CD4-positive, alpha-beta T cell (primary cell): ENCODE measurements around the gene TWSG1. TPM values are rescaled to one million over a fixed set of nuclear protein-coding genes. Genes with fewer than 3 reads are reported as not detected.
"Not testable (repeated sequence)": the region's sequence is repeated elsewhere in the genome, so short reads cannot be mapped to it uniquely, and the experiment has no call there.

Source experiments
- ATAC-seq: fragments of 200-7000 bp; cut with Tn5 transposase; one replicate; pipeline ENCODE4 v1.10.0; 2022; ENCODE audit warnings: mild to moderate bottlenecking; ENCODE audit not compliant: poor library complexity
- CTCF ChIA-PET: fragments of 350-600 bp; sonication (Branson Sonifier 250); formaldehyde crosslinking; loops from one replicate; lab custom pipeline; 2021; ENCODE audit warnings: antibody characterized with exemption, inconsistent platforms; lab: Charles Lee
- POLR2A ChIA-PET: fragments of 350-600 bp; sonication (Branson Sonifier 250); formaldehyde crosslinking; loops from one replicate; lab custom pipeline; 2021; ENCODE audit warnings: antibody characterized with exemption, inconsistent platforms; lab: Charles Lee
- DNase-seq, 14 experiments: peaks; one replicate each; pipeline ENCODE4 v3.0.0-alpha.2; 2013 to 2020; ENCODE audit warnings: mixed read lengths in 2 of 14
- H3K27ac ChIP-seq, 2 donors: one replicate each; pipeline versions ENCODE4 v1.5.1 to v1.7.0; 2013; ENCODE audit warnings: low read length in 2 of 2, low read depth in 1 of 2, mild to moderate bottlenecking in 1 of 2
- H3K27me3 ChIP-seq, 2 experiments: 1 replicate in 1 of 2; 2 replicates in 1 of 2; pipeline versions ENCODE4 v1.6.1 to v1.7.0; 2013; ENCODE audit warnings: low read length in 2 of 2, control low read depth in 1 of 2, mild to moderate bottlenecking in 1 of 2, moderate library complexity in 1 of 2; ENCODE audit not compliant: insufficient read depth in 2 of 2, control insufficient read depth in 1 of 2
- H3K36me3 ChIP-seq: one replicate; pipeline ENCODE4 v1.6.1; 2013; ENCODE audit warnings: low read length, control low read depth; ENCODE audit not compliant: insufficient read depth
- H3K4me1 ChIP-seq: one replicate; pipeline ENCODE4 v1.6.1; 2013; ENCODE audit warnings: low read length, control low read depth; ENCODE audit not compliant: insufficient read depth
- H3K4me3 ChIP-seq: one replicate; pipeline ENCODE4 v1.5.1; 2013; ENCODE audit warnings: mild to moderate bottlenecking, low read length, moderate library complexity
- H3K9me3 ChIP-seq, 2 experiments: 1 replicate in 1 of 2; 2 replicates in 1 of 2; pipeline versions ENCODE4 v1.6.1 to v1.7.0; 2013; ENCODE audit warnings: low read length in 2 of 2, mild to moderate bottlenecking in 2 of 2, control low read depth in 1 of 2, moderate library complexity in 1 of 2; ENCODE audit not compliant: control insufficient read depth in 1 of 2, insufficient read depth in 1 of 2
- H3K27ac Mint-ChIP-seq: one replicate; pipeline ENCODE4 v1.8.0; 2020; ENCODE audit warnings: mixed read lengths
- H3K27me3 Mint-ChIP-seq: one replicate; pipeline ENCODE4 v1.8.0; 2021; ENCODE audit warnings: mixed read lengths
- H3K36me3 Mint-ChIP-seq: one replicate; pipeline ENCODE4 v1.8.0; 2021; ENCODE audit warnings: low read depth, mixed read lengths
- H3K4me1 Mint-ChIP-seq: one replicate; pipeline ENCODE4 v1.8.0; 2021; ENCODE audit warnings: low read depth, mixed read lengths
- H3K4me3 Mint-ChIP-seq: one replicate; pipeline ENCODE4 v1.8.0; 2020; ENCODE audit warnings: mild to moderate bottlenecking, mixed read lengths
- H3K9me3 Mint-ChIP-seq: one replicate; pipeline ENCODE4 v1.8.0; 2020; ENCODE audit warnings: mixed read lengths
- CTCF ChIP-seq: fragments of 200-600 bp; IDR thresholded peaks from one replicate; pipeline ENCODE4 v1.8.0; 2022; ENCODE audit warnings: antibody characterized with exemption, mild to moderate bottlenecking
- intact Hi-C, 2 experiments: fragments of 100-400 bp; cut with DNase I in 1 of 2; cut with micrococcal nuclease in 1 of 2; formaldehyde crosslinking; loops; one replicate each; pipeline versions ENCODE4 v1.15.1 to v1.9.0; 2023 to 2025; cut with DNase I, micrococcal nuclease
- total RNA-seq, 174 experiments: library from RNA in 2 of 174; stranded (reverse) in 2 of 174; gene quantifications; one replicate each; pipeline ENCODE4 v1.2.3 and lab custom pipeline; 2021 to 2026

The TWSG1 gene
- total RNA-seq, 2 experiments from 2014 or later = 2.8 TPM

DNA sequence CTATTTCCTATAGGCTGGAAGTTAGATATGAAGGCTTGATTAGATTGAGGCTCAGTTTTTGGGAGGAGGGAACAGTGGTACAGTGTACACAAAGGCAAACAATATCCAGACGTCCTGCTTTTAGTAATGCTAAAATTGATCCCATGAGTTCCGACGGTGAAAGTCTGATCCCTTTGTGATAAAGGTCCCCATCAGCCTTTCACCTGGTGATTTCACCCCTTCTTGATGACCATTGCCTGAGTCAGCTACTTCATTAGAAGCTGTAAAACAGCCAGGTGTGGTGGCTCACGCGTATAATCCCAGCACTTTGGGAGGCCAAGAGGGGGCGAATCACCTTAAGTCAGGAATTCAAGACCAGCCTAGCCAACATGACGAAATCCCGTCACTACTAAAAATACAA is 29.7 kb downstream of the TWSG1 start:
- Histone ChIP-seq H3K36me3 (peaks cover 4% of the 10 kb centered on the region), H3K27ac (no peak overlapping the region), H3K4me1 (no peaks in the 10 kb centered on the region), H3K4me3 (no peak overlapping the region), H3K9me3 (no peaks in the 10 kb centered on the region), H3K27me3 (no peaks in the 10 kb centered on the region)
- ATAC-seq (no peak), DNase-seq (no peak)
- POLR2A ChIA-PET = no interaction called here
- H3K36me3 Mint-ChIP-seq = peaks cover 53% of the 10 kb centered on the region
- H3K4me3 Mint-ChIP-seq = no peak overlapping the region
- no peaks in the 10 kb centered on the region for H3K9me3 Mint-ChIP-seq
- no peak overlapping the region for H3K27ac Mint-ChIP-seq
- CTCF ChIA-PET = no interaction called here
- H3K27me3 Mint-ChIP-seq = no peaks in the 10 kb centered on the region
- intact Hi-C loops = no loop called here
- no peak for TF ChIP-seq CTCF
- no peaks in the 10 kb centered on the region for H3K4me1 Mint-ChIP-seq

DNA sequence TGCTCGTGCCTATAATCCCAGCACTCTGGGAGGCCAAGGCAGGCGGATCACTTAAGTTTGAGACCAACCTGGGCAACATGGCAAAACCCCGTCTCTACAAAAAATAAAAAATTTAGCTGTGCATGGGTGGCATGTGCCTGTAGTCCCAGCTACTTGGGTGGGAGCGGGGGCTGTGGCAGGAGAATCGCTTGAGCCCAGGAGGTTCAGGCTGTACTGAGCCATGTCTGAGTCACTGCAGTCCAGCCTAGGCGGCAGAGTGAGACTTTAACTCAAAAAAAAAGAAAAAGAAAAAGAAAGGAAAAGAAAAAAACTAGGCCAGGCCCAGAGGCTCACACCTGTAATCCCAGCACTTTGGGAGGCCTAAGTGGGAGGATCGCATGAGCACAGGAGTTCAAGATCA is 30.8 kb downstream of the TWSG1 start:
- no peak overlapping the region for H3K27ac Mint-ChIP-seq
- POLR2A ChIA-PET = no interaction called here
- ATAC-seq = no peak

DNA sequence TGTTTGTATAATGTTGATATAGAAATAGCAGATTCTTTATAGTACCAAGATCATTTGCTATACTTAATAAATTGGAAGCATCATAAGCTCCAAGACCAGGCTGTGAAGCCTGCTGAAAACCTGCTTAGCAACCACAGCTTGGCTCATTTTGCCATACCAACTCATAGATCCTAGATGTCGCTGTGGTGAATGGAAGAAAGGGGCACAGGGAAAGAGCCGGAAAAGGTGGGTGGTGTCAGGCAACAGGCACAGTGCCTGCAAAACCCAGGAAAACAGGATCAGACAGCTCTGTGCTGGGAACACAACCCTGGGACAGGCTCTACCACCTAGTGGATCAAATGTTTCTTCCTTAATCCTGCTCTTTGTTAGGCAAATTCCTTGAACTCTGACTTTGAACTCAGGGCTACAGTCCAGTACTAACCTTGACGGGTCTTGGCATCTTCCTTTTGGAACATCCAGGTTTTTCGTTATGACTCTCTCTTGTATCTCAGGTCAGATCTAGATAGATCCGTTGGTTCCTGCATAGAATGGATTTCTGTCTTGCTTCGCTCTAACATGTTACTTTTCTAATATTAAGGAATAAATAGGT is 31.6 kb downstream of the TWSG1 start:
- Histone ChIP-seq H3K36me3 (peaks cover 4% of the 10 kb centered on the region), H3K9me3 (no peaks in the 10 kb centered on the region), H3K27me3 (no peaks in the 10 kb centered on the region), H3K27ac (no peak overlapping the region), H3K4me3 (no peak overlapping the region), H3K4me1 (no peaks in the 10 kb centered on the region)
- no peak overlapping the region for H3K4me3 Mint-ChIP-seq
- ATAC-seq (no peak), DNase-seq (no peak)
- no peak for TF ChIP-seq CTCF
- intact Hi-C loops = no loop called here
- POLR2A ChIA-PET = no interaction called here
- no peaks in the 10 kb centered on the region for H3K9me3 Mint-ChIP-seq
- H3K27me3 Mint-ChIP-seq = no peaks in the 10 kb centered on the region
- CTCF ChIA-PET = no interaction called here
- no peak overlapping the region for H3K27ac Mint-ChIP-seq
- peaks cover 61% of the 10 kb centered on the region for H3K36me3 Mint-ChIP-seq
- H3K4me1 Mint-ChIP-seq = no peaks in the 10 kb centered on the region

More for the DNA sequence above, 30.8 kb downstream of the TWSG1 start:
- peaks cover 62% of the 10 kb centered on the region for H3K36me3 Mint-ChIP-seq
- no peak for TF ChIP-seq CTCF
- CTCF ChIA-PET = no interaction called here
- no peaks in the 10 kb centered on the region for H3K4me1 ChIP-seq
- no peak overlapping the region for H3K27ac ChIP-seq
- H3K9me3 Mint-ChIP-seq = no peaks in the 10 kb centered on the region
- H3K36me3 ChIP-seq = peaks cover 4% of the 10 kb centered on the region
- DNase-seq = no peak
- H3K4me3 ChIP-seq = no peak overlapping the region
- H3K4me1 Mint-ChIP-seq = no peaks in the 10 kb centered on the region
- H3K9me3 ChIP-seq = no peaks in the 10 kb centered on the region
- H3K27me3 Mint-ChIP-seq = no peaks in the 10 kb centered on the region
- no peak overlapping the region for H3K4me3 Mint-ChIP-seq
- no peaks in the 10 kb centered on the region for H3K27me3 ChIP-seq
- intact Hi-C loops = no loop called here

- H3K4me3 ChIP-seq, H3K9me3 Mint-ChIP-seq, H3K4me1 ChIP-seq, H3K9me3 ChIP-seq, DNase-seq, CTCF ChIA-PET, H3K27me3 ChIP-seq, intact Hi-C loops, H3K27ac Mint-ChIP-seq, H3K36me3 ChIP-seq, H3K4me1 Mint-ChIP-seq, H3K4me3 Mint-ChIP-seq, H3K27ac ChIP-seq, H3K27me3 Mint-ChIP-seq, POLR2A ChIA-PET, ATAC-seq: not testable (repeated sequence)
- peaks cover 42% of the 10 kb centered on the region for H3K36me3 Mint-ChIP-seq
Observed at GRCh38 chr18:9373254-9373653, 38.7 kb downstream of the TWSG1 start.
